ENCODE results near the gene NALCN. TPM values are rescaled to one million over a fixed set of nuclear protein-coding genes. Genes with fewer than 3 reads are reported as not detected.

Gene NALCN
- total and polyA plus RNA-seq, 2 donors (not counting 1 experiment from before 2014, with no cell fraction given): not detected

- Histone ChIP-seq H3K36me3 (replicated peaks in 1 of 2; ENCODE audit: control extremely low read depth in 1 of 2, control insufficient read depth in 1 of 2, extremely low read depth in 1 of 2, insufficient read depth in 2 of 2, low read length in 1 of 2) (no peaks in the 10 kb centered on the region), H3K79me2 (ENCODE audit: control insufficient read depth, insufficient read depth, low read length) (no peaks in the 10 kb centered on the region), H2AFZ (ENCODE audit: insufficient read depth, low read depth, low read length, poor library complexity, severe bottlenecking) (no peak overlapping the region), H3K9me3 (ENCODE audit: control extremely low read depth in 1 of 3, control insufficient read depth in 2 of 3, insufficient read depth in 1 of 3, low read length in 2 of 3) (no peaks in the 10 kb centered on the region), H3K4me2 (replicated peaks; ENCODE audit: low read depth, low read length, poor library complexity, severe bottlenecking) (no peak overlapping the region), H3K9ac (ENCODE audit: low read length) (no peak overlapping the region), H3K4me3 (ENCODE audit: control extremely low read depth in 1 of 5, extremely low read depth in 1 of 5, insufficient read depth in 1 of 5, low read depth in 2 of 5, low read length in 4 of 5) (no peak overlapping the region), H3K4me1 (ENCODE audit: control insufficient read depth in 2 of 2, insufficient read depth in 2 of 2, low read length in 2 of 2) (no peaks in the 10 kb centered on the region), H3K27me3 (replicated peaks in 1 of 4; ENCODE audit: control extremely low read depth in 1 of 4, control insufficient read depth in 3 of 4, insufficient read depth in 4 of 4, low read length in 3 of 4) (peaks cover 0 to 2% (median under 1%) of the 10 kb centered on the region in 4 experiments), H3K27ac (ENCODE audit: low read length in 2 of 2) (no peak overlapping the region), H4K20me1 (ENCODE audit: control insufficient read depth, insufficient read depth, low read length, poor library complexity, severe bottlenecking) (no peaks in the 10 kb centered on the region)
- ChIA-PET POLR2A (no interaction called here), CTCF (no interaction called here)
- TF ChIP-seq CTCF (IDR thresholded peaks at IDR 0.05) (no peak), EZH2 (IDR thresholded peaks at IDR 0.05; ENCODE audit: borderline replicate concordance, insufficient read depth, low read depth, low read length, poor library complexity, severe bottlenecking) (no peak)
- Mint-ChIP-seq H3K27me3 (peaks cover 5% of the 10 kb centered on the region), H3K9me3 (ENCODE audit: insufficient read depth) (peaks cover 3% of the 10 kb centered on the region), H3K4me3 (no peak overlapping the region), H3K4me1 (no peaks in the 10 kb centered on the region), H3K27ac (no peak overlapping the region)
- intact Hi-C loops (cut with micrococcal nuclease): no loop called here
- no peak for ATAC-seq (ENCODE audit: low read depth)
- no peak for DNase-seq
- WGBS (ENCODE audit: insufficient coverage): 100% methylated on average over 1 of the region's 6 CpGs
These were observed 7.2 kb downstream of the NALCN start for GRCh38 chr13:101408992-101409656.

- H3K79me2 ChIP-seq (ENCODE audit: control insufficient read depth, insufficient read depth, low read length): no peaks in the 10 kb centered on the region
- TF ChIP-seq EZH2 (IDR thresholded peaks at IDR 0.05; ENCODE audit: borderline replicate concordance, insufficient read depth, low read depth, low read length, poor library complexity, severe bottlenecking) (no peak), CTCF (IDR thresholded peaks at IDR 0.05) (no peak)
- H3K27me3 ChIP-seq (replicated peaks in 1 of 4; ENCODE audit: control extremely low read depth in 1 of 4, control insufficient read depth in 3 of 4, insufficient read depth in 4 of 4, low read length in 3 of 4): no peaks in the 10 kb centered on the region
- no peak overlapping the region for H3K4me2 ChIP-seq (replicated peaks; ENCODE audit: low read depth, low read length, poor library complexity, severe bottlenecking)
- intact Hi-C loops (cut with micrococcal nuclease): no loop called here
- no peaks in the 10 kb centered on the region for H3K9me3 ChIP-seq (ENCODE audit: control extremely low read depth in 1 of 3, control insufficient read depth in 2 of 3, insufficient read depth in 1 of 3, low read length in 2 of 3)
- H3K4me1 ChIP-seq (ENCODE audit: control insufficient read depth in 2 of 2, insufficient read depth in 2 of 2, low read length in 2 of 2): no peaks in the 10 kb centered on the region
- POLR2A ChIA-PET: no interaction called here
- Mint-ChIP-seq H3K27ac (no peak overlapping the region), H3K9me3 (ENCODE audit: insufficient read depth) (peaks cover 3% of the 10 kb centered on the region), H3K27me3 (peaks cover 3% of the 10 kb centered on the region), H3K4me1 (no peaks in the 10 kb centered on the region), H3K4me3 (no peak overlapping the region)
- H3K36me3 ChIP-seq (replicated peaks in 1 of 2; ENCODE audit: control extremely low read depth in 1 of 2, control insufficient read depth in 1 of 2, extremely low read depth in 1 of 2, insufficient read depth in 2 of 2, low read length in 1 of 2): no peaks in the 10 kb centered on the region
- H2AFZ ChIP-seq (ENCODE audit: insufficient read depth, low read depth, low read length, poor library complexity, severe bottlenecking): no peak overlapping the region
- WGBS (ENCODE audit: insufficient coverage): 84% methylated on average over 6 of the region's 9 CpGs
- CTCF ChIA-PET: no interaction called here
- no peak for ATAC-seq (ENCODE audit: low read depth)
- DNase-seq: no peak
- no peaks in the 10 kb centered on the region for H4K20me1 ChIP-seq (ENCODE audit: control insufficient read depth, insufficient read depth, low read length, poor library complexity, severe bottlenecking)
- H3K27ac ChIP-seq (ENCODE audit: low read length in 2 of 2): no peak overlapping the region
- H3K9ac ChIP-seq (ENCODE audit: low read length): no peak overlapping the region
- no peak overlapping the region for H3K4me3 ChIP-seq (ENCODE audit: control extremely low read depth in 1 of 5, extremely low read depth in 1 of 5, insufficient read depth in 1 of 5, low read depth in 2 of 5, low read length in 4 of 5)
These were observed 8.2 kb downstream of the NALCN start for GRCh38 chr13:101408154-101408553.

All from B cell (primary cell).